ENCODE results near the gene ARHGEF37.
"Not testable (repeated sequence)": the region's sequence is repeated elsewhere in the genome, so short reads cannot be mapped to it uniquely, and the experiment has no call there.

ARHGEF37 gene

GRCh38 chr5:149586708-149587318 lies 5.5 kb downstream of the ARHGEF37 start:
- no peak overlapping the region for H3K4me3 ChIP-seq (ENCODE audit: low read depth, low read length)
- H3K4me1 ChIP-seq (ENCODE audit: control insufficient read depth, insufficient read depth, low read length), result peaks cover 4% of the 10 kb centered on the region
- no peaks in the 10 kb centered on the region for H3K36me3 ChIP-seq (ENCODE audit: control insufficient read depth, insufficient read depth, low read length)
- no peak overlapping the region for H3K9ac ChIP-seq (ENCODE audit: low read depth, low read length)
- peaks cover 4% of the 10 kb centered on the region for H3K27me3 ChIP-seq (ENCODE audit: control insufficient read depth, insufficient read depth, low read length)
- no peak overlapping the region for H3K27ac ChIP-seq (ENCODE audit: low read depth, low read length)
- H3K9me3 ChIP-seq (ENCODE audit: control insufficient read depth, insufficient read depth, low read length), result no peaks in the 10 kb centered on the region

GRCh38 chr5:149588936-149589335 lies 7.6 kb downstream of the ARHGEF37 start:
- H3K27me3 ChIP-seq (ENCODE audit: control insufficient read depth, insufficient read depth, low read length), result no peaks in the 10 kb centered on the region
- no peaks in the 10 kb centered on the region for H3K4me1 ChIP-seq (ENCODE audit: control insufficient read depth, insufficient read depth, low read length)
- no peak overlapping the region for H3K9ac ChIP-seq (ENCODE audit: low read depth, low read length)
- H3K4me3 ChIP-seq (ENCODE audit: low read depth, low read length), result no peak overlapping the region
- no peak overlapping the region for H3K27ac ChIP-seq (ENCODE audit: low read depth, low read length)
- no peaks in the 10 kb centered on the region for H3K9me3 ChIP-seq (ENCODE audit: control insufficient read depth, insufficient read depth, low read length)
- no peaks in the 10 kb centered on the region for H3K36me3 ChIP-seq (ENCODE audit: control insufficient read depth, insufficient read depth, low read length)

GRCh38 chr5:149593370-149593769 lies 12.1 kb downstream of the ARHGEF37 start:
- no peaks in the 10 kb centered on the region for H3K36me3 ChIP-seq (ENCODE audit: control insufficient read depth, insufficient read depth, low read length)
- no peak overlapping the region for H3K27ac ChIP-seq (ENCODE audit: low read depth, low read length)
- no peaks in the 10 kb centered on the region for H3K9me3 ChIP-seq (ENCODE audit: control insufficient read depth, insufficient read depth, low read length)
- H3K9ac ChIP-seq (ENCODE audit: low read depth, low read length), result no peak overlapping the region
- H3K4me1 ChIP-seq (ENCODE audit: control insufficient read depth, insufficient read depth, low read length), result no peaks in the 10 kb centered on the region
- H3K4me3 ChIP-seq (ENCODE audit: low read depth, low read length), result no peak overlapping the region
- no peaks in the 10 kb centered on the region for H3K27me3 ChIP-seq (ENCODE audit: control insufficient read depth, insufficient read depth, low read length)

GRCh38 chr5:149594206-149594895 lies 13.1 kb downstream of the ARHGEF37 start:
- no peaks in the 10 kb centered on the region for H3K4me1 ChIP-seq (ENCODE audit: control insufficient read depth, insufficient read depth, low read length)
- H3K27ac ChIP-seq (ENCODE audit: low read depth, low read length), result no peak overlapping the region
- H3K9me3 ChIP-seq (ENCODE audit: control insufficient read depth, insufficient read depth, low read length), result no peaks in the 10 kb centered on the region
- no peaks in the 10 kb centered on the region for H3K27me3 ChIP-seq (ENCODE audit: control insufficient read depth, insufficient read depth, low read length)
- no peak overlapping the region for H3K9ac ChIP-seq (ENCODE audit: low read depth, low read length)
- no peaks in the 10 kb centered on the region for H3K36me3 ChIP-seq (ENCODE audit: control insufficient read depth, insufficient read depth, low read length)
- no peak overlapping the region for H3K4me3 ChIP-seq (ENCODE audit: low read depth, low read length)

- not testable (repeated sequence) for H3K36me3 ChIP-seq (ENCODE audit: control insufficient read depth, insufficient read depth, low read length); H3K9ac ChIP-seq (ENCODE audit: low read depth, low read length); H3K4me3 ChIP-seq (ENCODE audit: low read depth, low read length); H3K9me3 ChIP-seq (ENCODE audit: control insufficient read depth, insufficient read depth, low read length); H3K27ac ChIP-seq (ENCODE audit: low read depth, low read length); H3K4me1 ChIP-seq (ENCODE audit: control insufficient read depth, insufficient read depth, low read length); H3K27me3 ChIP-seq (ENCODE audit: control insufficient read depth, insufficient read depth, low read length)
Observed at GRCh38 chr5:149595105-149595504, 13.8 kb downstream of the ARHGEF37 start.

- H3K4me3 ChIP-seq (ENCODE audit: low read depth, low read length), result no peak overlapping the region
- no peak overlapping the region for H3K9ac ChIP-seq (ENCODE audit: low read depth, low read length)
- H3K9me3 ChIP-seq (ENCODE audit: control insufficient read depth, insufficient read depth, low read length), result no peaks in the 10 kb centered on the region
- no peaks in the 10 kb centered on the region for H3K4me1 ChIP-seq (ENCODE audit: control insufficient read depth, insufficient read depth, low read length)
- H3K27me3 ChIP-seq (ENCODE audit: control insufficient read depth, insufficient read depth, low read length), result no peaks in the 10 kb centered on the region
- no peak overlapping the region for H3K27ac ChIP-seq (ENCODE audit: low read depth, low read length)
- H3K36me3 ChIP-seq (ENCODE audit: control insufficient read depth, insufficient read depth, low read length), result no peaks in the 10 kb centered on the region
Observed at GRCh38 chr5:149596712-149597111, 15.4 kb downstream of the ARHGEF37 start.

GRCh38 chr5:149597618-149598017 lies 16.3 kb downstream of the ARHGEF37 start:
- Histone ChIP-seq H3K36me3 (ENCODE audit: control insufficient read depth, insufficient read depth, low read length) (no peaks in the 10 kb centered on the region), H3K4me3 (ENCODE audit: low read depth, low read length) (no peak overlapping the region), H3K9me3 (ENCODE audit: control insufficient read depth, insufficient read depth, low read length) (no peaks in the 10 kb centered on the region), H3K27ac (ENCODE audit: low read depth, low read length) (no peak overlapping the region), H3K9ac (ENCODE audit: low read depth, low read length) (no peak overlapping the region), H3K4me1 (ENCODE audit: control insufficient read depth, insufficient read depth, low read length) (no peaks in the 10 kb centered on the region), H3K27me3 (ENCODE audit: control insufficient read depth, insufficient read depth, low read length) (no peaks in the 10 kb centered on the region)

GRCh38 chr5:149598234-149598633 lies 16.9 kb downstream of the ARHGEF37 start:
- H3K27ac ChIP-seq (ENCODE audit: low read depth, low read length); H3K9me3 ChIP-seq (ENCODE audit: control insufficient read depth, insufficient read depth, low read length): not testable (repeated sequence)

GRCh38 chr5:149598966-149599365 lies 17.7 kb downstream of the ARHGEF37 start:
- Histone ChIP-seq H3K27ac (ENCODE audit: low read depth, low read length) (no peak overlapping the region), H3K4me3 (ENCODE audit: low read depth, low read length) (no peak overlapping the region), H3K4me1 (ENCODE audit: control insufficient read depth, insufficient read depth, low read length) (no peaks in the 10 kb centered on the region), H3K27me3 (ENCODE audit: control insufficient read depth, insufficient read depth, low read length) (no peaks in the 10 kb centered on the region), H3K9me3 (ENCODE audit: control insufficient read depth, insufficient read depth, low read length) (no peaks in the 10 kb centered on the region), H3K36me3 (ENCODE audit: control insufficient read depth, insufficient read depth, low read length) (no peaks in the 10 kb centered on the region), H3K9ac (ENCODE audit: low read depth, low read length) (no peak overlapping the region)

More at GRCh38 chr5:149598234-149598633, 16.9 kb downstream of the ARHGEF37 start:
- H3K27me3 ChIP-seq (ENCODE audit: control insufficient read depth, insufficient read depth, low read length); H3K4me1 ChIP-seq (ENCODE audit: control insufficient read depth, insufficient read depth, low read length); H3K9ac ChIP-seq (ENCODE audit: low read depth, low read length); H3K36me3 ChIP-seq (ENCODE audit: control insufficient read depth, insufficient read depth, low read length); H3K4me3 ChIP-seq (ENCODE audit: low read depth, low read length): not testable (repeated sequence)

GRCh38 chr5:149599375-149599774 lies 18.1 kb downstream of the ARHGEF37 start:
- Histone ChIP-seq H3K4me1 (ENCODE audit: control insufficient read depth, insufficient read depth, low read length) (no peaks in the 10 kb centered on the region), H3K36me3 (ENCODE audit: control insufficient read depth, insufficient read depth, low read length) (no peaks in the 10 kb centered on the region), H3K9me3 (ENCODE audit: control insufficient read depth, insufficient read depth, low read length) (no peaks in the 10 kb centered on the region), H3K9ac (ENCODE audit: low read depth, low read length) (no peak overlapping the region), H3K27ac (ENCODE audit: low read depth, low read length) (no peak overlapping the region), H3K4me3 (ENCODE audit: low read depth, low read length) (no peak overlapping the region), H3K27me3 (ENCODE audit: control insufficient read depth, insufficient read depth, low read length) (no peaks in the 10 kb centered on the region)

GRCh38 chr5:149600932-149601331 lies 19.6 kb downstream of the ARHGEF37 start:
- H3K4me1 ChIP-seq (ENCODE audit: control insufficient read depth, insufficient read depth, low read length), result no peaks in the 10 kb centered on the region
- H3K9me3 ChIP-seq (ENCODE audit: control insufficient read depth, insufficient read depth, low read length), result no peaks in the 10 kb centered on the region
- H3K36me3 ChIP-seq (ENCODE audit: control insufficient read depth, insufficient read depth, low read length), result no peaks in the 10 kb centered on the region
- H3K4me3 ChIP-seq (ENCODE audit: low read depth, low read length), result no peak overlapping the region
- H3K9ac ChIP-seq (ENCODE audit: low read depth, low read length), result no peak overlapping the region
- no peaks in the 10 kb centered on the region for H3K27me3 ChIP-seq (ENCODE audit: control insufficient read depth, insufficient read depth, low read length)
- H3K27ac ChIP-seq (ENCODE audit: low read depth, low read length), result no peak overlapping the region

Data from HUES48 (cell line).